Activated T-helper 17 cell treated with anti-CD3 and anti-CD28 coated beads, Interleukin-2, amount 50 U/mL, for 72 hours (primary cell): Measurements from ENCODE around the gene TUBGCP3. TPM values are rescaled to one million over a fixed set of nuclear protein-coding genes. Genes with fewer than 3 reads are reported as not detected.
A peak's percentile ranks its signal among the peaks of the same experiment; 100 is the strongest.
"Not testable (repeated sequence)": the region's sequence is repeated elsewhere in the genome, so short reads cannot be mapped to it uniquely, and the experiment has no call there.

ENCODE experiments used
- ATAC-seq: fragments of 150-1000 bp; cut with Tn5 transposase; replicated peaks from 2 replicates; pipeline ENCODE4 v1.10.0; 2021; ENCODE audit warnings: mild to moderate bottlenecking, moderate library complexity
- H3K27ac Mint-ChIP-seq: one replicate; pipeline ENCODE4 v1.8.0; 2022; ENCODE audit warnings: mixed read lengths
- H3K27me3 Mint-ChIP-seq: one replicate; pipeline ENCODE4 v1.8.0; 2022; ENCODE audit warnings: mixed read lengths
- H3K36me3 Mint-ChIP-seq: one replicate; pipeline ENCODE4 v1.8.0; 2022; ENCODE audit warnings: low read depth, mild to moderate bottlenecking, mixed read lengths
- H3K4me1 Mint-ChIP-seq: one replicate; pipeline ENCODE4 v1.8.0; 2022; ENCODE audit warnings: mixed read lengths
- H3K4me3 Mint-ChIP-seq: one replicate; pipeline ENCODE4 v1.8.0; 2022; ENCODE audit warnings: mild to moderate bottlenecking, mixed read lengths
- H3K9me3 Mint-ChIP-seq: one replicate; pipeline ENCODE4 v1.8.0; 2022; ENCODE audit warnings: mixed read lengths
- total RNA-seq, 2 donors: library from RNA; stranded (reverse); gene quantifications; one replicate each; pipeline ENCODE4 v1.2.3, GENCODE V29; 2022

Gene TUBGCP3, protein sequence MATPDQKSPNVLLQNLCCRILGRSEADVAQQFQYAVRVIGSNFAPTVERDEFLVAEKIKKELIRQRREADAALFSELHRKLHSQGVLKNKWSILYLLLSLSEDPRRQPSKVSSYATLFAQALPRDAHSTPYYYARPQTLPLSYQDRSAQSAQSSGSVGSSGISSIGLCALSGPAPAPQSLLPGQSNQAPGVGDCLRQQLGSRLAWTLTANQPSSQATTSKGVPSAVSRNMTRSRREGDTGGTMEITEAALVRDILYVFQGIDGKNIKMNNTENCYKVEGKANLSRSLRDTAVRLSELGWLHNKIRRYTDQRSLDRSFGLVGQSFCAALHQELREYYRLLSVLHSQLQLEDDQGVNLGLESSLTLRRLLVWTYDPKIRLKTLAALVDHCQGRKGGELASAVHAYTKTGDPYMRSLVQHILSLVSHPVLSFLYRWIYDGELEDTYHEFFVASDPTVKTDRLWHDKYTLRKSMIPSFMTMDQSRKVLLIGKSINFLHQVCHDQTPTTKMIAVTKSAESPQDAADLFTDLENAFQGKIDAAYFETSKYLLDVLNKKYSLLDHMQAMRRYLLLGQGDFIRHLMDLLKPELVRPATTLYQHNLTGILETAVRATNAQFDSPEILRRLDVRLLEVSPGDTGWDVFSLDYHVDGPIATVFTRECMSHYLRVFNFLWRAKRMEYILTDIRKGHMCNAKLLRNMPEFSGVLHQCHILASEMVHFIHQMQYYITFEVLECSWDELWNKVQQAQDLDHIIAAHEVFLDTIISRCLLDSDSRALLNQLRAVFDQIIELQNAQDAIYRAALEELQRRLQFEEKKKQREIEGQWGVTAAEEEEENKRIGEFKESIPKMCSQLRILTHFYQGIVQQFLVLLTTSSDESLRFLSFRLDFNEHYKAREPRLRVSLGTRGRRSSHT
- 10 to 100 TPM; 31.3 to 46.4 TPM for total RNA-seq

DNA sequence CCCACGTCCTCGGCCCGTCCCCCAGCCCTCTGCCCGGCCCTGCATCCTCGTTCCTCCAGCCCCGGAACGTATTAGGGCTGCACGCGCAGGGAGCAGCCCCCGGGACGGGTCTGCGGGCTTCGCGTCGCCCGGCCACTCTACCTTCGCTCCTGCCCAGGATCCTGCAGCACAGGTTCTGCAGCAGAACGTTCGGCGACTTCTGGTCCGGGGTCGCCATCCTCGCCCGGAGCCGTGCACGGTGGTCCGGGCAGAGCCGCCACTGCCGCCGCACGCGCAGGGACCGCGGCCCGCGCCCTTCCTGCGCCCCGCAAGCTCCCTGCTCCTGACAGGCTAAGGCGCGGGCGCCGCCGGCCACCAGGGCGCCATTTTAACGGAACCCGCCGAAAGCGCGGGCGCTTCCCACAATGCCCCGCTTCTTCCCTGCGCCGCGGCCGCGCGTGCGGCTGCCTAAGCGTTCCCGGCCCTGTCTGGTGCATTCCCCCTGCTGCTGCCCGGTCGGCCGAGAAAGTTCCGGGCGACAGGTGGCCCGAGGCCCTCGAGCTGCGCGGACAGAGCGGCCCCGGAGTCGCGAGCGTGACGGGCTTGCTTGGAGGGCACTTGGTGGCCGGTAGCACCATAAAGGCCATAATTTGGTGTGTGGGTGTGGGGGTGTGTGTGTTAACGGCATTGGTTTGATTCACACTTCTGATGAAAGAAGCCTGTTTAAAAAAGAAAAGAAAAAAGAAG lies at the start of gene TUBGCP3:
TUBGCP3 (minus strand) TSS at position 390 of the 726 bp plus-strand sequence; CDS start at position 217, 173 bp downstream.
- Mint-ChIP-seq H3K27me3 (no peaks in the 10 kb centered on the region), H3K4me1 (peaks cover 16% of the 10 kb centered on the region), H3K27ac (peak within 1 kb of the TSS; percentile 95), H3K4me3 (peak within 1 kb of the TSS; percentile 97), H3K9me3 (no peaks in the 10 kb centered on the region), H3K36me3 (no peaks in the 10 kb centered on the region)
- peak; percentile 82 for ATAC-seq

DNA sequence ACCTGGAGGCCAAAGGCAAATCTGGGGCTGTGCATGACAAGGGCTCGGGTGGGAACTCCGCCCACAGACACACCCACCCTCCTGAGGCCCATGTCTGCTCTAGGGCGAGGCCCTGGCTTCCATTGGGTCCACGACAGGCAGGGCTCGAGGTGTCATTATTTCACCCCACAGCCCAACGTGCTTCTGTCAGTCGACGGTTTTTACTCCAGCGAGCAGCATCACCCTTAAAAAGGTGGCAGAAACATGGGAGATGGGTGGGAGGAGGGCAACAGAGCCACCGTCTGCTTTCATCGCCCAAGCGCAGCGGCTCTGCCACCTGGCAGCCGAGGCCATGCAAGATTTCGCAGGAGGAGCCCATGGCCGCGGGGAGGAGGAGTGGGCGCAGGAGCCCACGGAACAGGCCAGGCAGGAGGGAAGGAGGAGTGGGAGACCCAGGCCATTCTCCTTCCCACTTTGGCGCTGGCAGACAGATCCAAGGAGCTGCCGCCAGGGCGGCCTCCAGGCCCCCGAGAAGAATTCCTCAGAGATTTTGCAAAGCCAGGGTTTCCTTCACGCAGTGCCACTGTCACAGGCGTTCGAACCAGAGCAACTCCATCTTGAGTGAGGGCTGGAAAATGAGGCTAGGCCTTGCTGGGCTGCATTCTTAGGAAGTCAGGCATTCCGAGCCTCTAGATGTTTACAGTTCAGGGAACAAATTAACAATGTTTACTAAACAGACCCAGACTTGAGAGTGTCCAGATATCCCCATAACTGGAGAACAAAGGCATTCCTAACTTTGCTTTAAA lies 49.3 kb upstream of the TUBGCP3 start:
- no peaks in the 10 kb centered on the region for H3K36me3 Mint-ChIP-seq
- H3K27me3 Mint-ChIP-seq = peaks cover 27% of the 10 kb centered on the region
- no peak overlapping the region for H3K27ac Mint-ChIP-seq
- no peak overlapping the region for H3K4me3 Mint-ChIP-seq
- H3K4me1 Mint-ChIP-seq = no peaks in the 10 kb centered on the region
- ATAC-seq = no peak
- H3K9me3 Mint-ChIP-seq = no peaks in the 10 kb centered on the region

DNA sequence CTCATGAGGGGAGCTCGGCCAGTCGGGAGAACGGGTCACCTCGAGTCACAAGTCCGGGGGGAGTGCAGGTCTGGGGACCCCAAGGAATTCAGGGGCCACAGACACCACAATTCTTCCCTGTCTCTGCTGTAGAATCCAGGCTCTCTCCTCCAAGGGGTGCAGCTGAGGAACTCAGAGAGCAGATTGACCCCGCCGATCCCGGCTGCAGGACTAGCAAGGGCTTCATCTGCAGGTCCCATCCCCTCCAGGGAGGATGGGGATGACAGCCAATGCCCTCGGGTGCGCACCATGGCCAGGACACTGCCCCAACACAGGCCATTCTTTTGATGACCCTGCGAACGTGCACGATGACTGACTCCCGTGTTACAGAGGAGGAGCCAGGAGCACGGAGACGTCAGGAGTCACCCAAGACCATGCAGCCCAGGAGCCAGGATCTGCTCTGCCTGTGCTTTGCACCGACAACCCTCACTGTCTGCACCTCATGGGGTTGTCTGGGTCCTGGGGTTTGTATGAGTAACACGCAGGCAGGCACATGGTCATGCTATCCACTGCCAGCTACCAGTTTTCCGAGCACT lies 48.5 kb upstream of the TUBGCP3 start:
- no peak for ATAC-seq
- Mint-ChIP-seq H3K9me3 (no peaks in the 10 kb centered on the region), H3K4me3 (no peak overlapping the region), H3K27me3 (peaks cover 25% of the 10 kb centered on the region), H3K4me1 (no peaks in the 10 kb centered on the region), H3K36me3 (no peaks in the 10 kb centered on the region), H3K27ac (no peak overlapping the region)

DNA sequence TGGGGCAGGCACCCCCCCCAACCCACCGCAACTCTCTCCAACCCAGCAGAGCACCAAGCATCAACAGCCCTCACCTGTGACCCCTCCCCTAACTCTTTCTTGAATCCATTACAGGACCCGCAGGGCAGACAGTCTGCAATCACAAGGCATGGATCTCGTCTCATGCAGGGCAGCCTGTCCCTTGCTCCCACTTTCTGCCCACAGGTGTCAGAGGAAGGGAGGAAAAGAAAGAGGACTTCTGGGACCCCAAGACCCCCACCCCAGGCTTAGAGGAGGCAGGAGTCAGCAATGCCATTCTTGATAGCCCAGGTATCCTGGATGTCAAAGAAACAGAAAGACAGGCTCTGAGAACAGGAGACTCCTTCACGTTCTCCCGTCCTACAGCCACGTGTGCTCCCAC lies 47.4 kb upstream of the TUBGCP3 start:
- no peaks in the 10 kb centered on the region for H3K9me3 Mint-ChIP-seq
- H3K4me1 Mint-ChIP-seq = no peaks in the 10 kb centered on the region
- no peak for ATAC-seq
- H3K27me3 Mint-ChIP-seq = peaks cover 26% of the 10 kb centered on the region
- no peak overlapping the region for H3K27ac Mint-ChIP-seq
- H3K4me3 Mint-ChIP-seq = no peak overlapping the region
- no peaks in the 10 kb centered on the region for H3K36me3 Mint-ChIP-seq

DNA sequence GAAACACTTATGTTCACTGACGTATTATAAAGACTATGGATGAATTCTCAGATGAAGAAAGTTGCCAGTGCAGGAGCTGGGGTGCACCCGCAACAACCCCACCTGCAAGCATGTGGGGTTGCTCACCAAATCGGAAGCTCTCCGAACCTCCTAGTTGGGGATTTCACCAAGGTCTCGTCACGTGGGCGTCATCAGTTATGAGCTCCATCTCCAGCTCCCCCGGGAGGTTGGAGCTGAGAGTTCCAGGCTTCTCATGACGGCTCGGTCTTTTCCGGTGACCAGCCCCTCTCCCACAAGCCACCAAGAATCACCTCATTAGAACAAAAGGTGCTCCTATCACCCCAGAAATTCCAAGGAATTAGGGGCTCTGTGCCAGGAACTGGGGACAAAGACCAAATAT lies 46.1 kb upstream of the TUBGCP3 start:
- no peak overlapping the region for H3K4me3 Mint-ChIP-seq
- no peaks in the 10 kb centered on the region for H3K9me3 Mint-ChIP-seq
- no peaks in the 10 kb centered on the region for H3K36me3 Mint-ChIP-seq

DNA sequence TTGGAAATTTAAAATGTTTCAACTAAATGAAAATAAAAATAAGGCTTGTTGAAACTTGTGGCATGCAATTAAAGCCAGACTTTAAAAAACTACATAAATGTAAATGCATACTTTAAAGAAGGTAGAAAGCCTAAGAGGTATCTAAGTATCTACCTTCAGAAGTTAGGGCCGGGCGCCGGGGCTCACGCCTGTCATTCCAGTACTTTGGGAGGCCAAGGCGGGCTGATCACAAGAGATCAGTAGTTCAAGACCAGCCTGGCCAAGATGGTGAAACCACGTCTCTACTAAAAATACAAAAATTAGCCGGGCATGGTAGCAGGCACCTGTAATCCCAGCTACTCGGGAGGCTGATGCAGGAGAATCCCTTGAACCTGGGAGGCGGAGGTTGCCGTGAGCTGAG lies 42.3 kb upstream of the TUBGCP3 start:
- H3K4me3 Mint-ChIP-seq, H3K9me3 Mint-ChIP-seq, H3K4me1 Mint-ChIP-seq, ATAC-seq, H3K36me3 Mint-ChIP-seq, H3K27ac Mint-ChIP-seq: not testable (repeated sequence)
- H3K27me3 Mint-ChIP-seq = peaks cover 15% of the 10 kb centered on the region

More for the DNA sequence above, 46.1 kb upstream of the TUBGCP3 start:
- H3K4me1 Mint-ChIP-seq = no peaks in the 10 kb centered on the region
- ATAC-seq = no peak
- no peak overlapping the region for H3K27ac Mint-ChIP-seq
- H3K27me3 Mint-ChIP-seq = peaks cover 21% of the 10 kb centered on the region

DNA sequence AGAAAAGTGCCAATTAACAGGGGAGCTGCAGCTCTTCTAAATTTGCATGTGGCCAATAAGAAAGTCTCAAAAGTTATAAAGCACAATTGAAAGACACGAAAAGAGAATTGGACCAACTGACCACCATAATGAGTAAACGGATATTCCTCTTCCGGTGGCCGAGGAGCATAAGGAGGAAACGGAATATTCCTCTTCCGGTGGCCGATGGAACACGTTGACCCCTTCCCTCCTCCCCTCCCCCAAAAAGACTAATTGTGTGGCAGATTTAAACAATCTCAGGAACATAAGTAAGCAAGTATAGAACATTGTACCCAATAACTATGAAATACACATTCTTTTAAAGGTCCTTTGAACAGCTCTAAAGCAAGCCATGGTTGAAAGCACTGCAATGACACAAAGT lies 41.2 kb upstream of the TUBGCP3 start:
- no peaks in the 10 kb centered on the region for H3K4me1 Mint-ChIP-seq
- no peaks in the 10 kb centered on the region for H3K36me3 Mint-ChIP-seq
- H3K9me3 Mint-ChIP-seq = no peaks in the 10 kb centered on the region
- H3K27me3 Mint-ChIP-seq = peaks cover 11% of the 10 kb centered on the region
- H3K4me3 Mint-ChIP-seq = no peak overlapping the region
- ATAC-seq = no peak
- H3K27ac Mint-ChIP-seq = no peak overlapping the region

DNA sequence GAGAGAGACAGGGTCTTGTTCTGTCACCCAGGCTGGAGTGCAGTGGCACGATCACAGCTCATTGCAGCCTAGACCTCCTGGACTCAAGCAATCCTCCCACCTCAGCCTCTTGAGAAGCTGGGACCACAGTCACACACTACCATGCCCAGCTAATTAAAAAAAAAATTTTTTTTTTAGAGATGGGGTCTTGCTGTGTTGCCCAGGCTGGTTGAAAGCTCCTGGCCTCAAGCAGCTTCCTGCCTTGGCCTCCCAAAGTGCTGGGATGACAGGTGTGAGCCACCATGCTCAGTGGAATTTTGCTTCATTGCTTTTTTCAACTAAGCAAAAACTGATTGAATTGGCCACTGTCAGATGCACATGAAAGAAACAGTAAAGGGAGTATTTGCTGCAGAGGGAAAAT lies 39.7 kb upstream of the TUBGCP3 start:
- peaks cover 15% of the 10 kb centered on the region for H3K27me3 Mint-ChIP-seq
- not testable (repeated sequence) for H3K36me3 Mint-ChIP-seq, H3K4me3 Mint-ChIP-seq, H3K4me1 Mint-ChIP-seq, H3K27ac Mint-ChIP-seq, ATAC-seq, H3K9me3 Mint-ChIP-seq

DNA sequence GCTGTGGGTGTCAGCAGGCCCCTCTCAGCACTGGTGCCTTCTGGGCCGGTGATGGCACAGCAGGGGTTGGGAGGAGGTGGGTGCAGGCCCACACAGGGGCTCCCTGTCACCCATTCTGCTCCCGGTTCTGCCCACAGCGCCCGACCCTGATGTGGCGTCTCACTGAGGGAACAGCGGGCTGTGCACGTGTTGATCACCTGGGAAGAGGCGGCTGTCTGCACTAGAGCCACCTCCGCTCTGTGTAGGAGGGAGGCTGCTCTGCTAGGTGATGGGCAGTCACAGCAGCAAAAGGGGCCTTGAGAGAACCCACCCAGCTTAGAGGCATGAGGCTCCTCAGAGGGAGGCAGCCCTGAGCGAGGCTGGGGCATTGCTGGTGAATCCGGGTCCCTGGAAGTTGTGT lies 39.2 kb upstream of the TUBGCP3 start:
- ATAC-seq = no peak
- no peaks in the 10 kb centered on the region for H3K9me3 Mint-ChIP-seq
- H3K27ac Mint-ChIP-seq = no peak overlapping the region
- H3K36me3 Mint-ChIP-seq = no peaks in the 10 kb centered on the region
- no peak overlapping the region for H3K4me3 Mint-ChIP-seq
- H3K4me1 Mint-ChIP-seq = no peaks in the 10 kb centered on the region
- peaks cover 18% of the 10 kb centered on the region for H3K27me3 Mint-ChIP-seq

DNA sequence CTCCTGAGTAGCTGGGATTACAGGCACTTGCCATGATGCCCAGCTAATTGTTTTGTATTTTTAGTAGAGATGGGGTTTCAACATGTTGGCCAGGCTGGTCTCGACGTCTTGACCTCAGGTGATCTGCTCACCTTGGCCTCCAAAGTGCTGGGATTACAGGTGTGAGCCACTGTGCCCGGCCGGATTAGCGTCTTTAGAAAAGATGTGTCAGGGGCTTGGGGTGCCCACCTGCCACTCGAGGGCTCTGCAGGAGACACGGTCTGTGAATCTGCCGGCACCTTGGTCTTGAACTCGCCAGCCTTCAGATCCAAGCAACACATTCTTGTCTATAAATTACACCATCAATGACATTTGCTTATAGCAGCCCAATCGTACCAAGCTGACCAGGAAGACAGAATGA lies 38.8 kb upstream of the TUBGCP3 start:
- H3K36me3 Mint-ChIP-seq = no peaks in the 10 kb centered on the region
- no peak for ATAC-seq
- H3K9me3 Mint-ChIP-seq = no peaks in the 10 kb centered on the region
- no peaks in the 10 kb centered on the region for H3K4me1 Mint-ChIP-seq
- H3K4me3 Mint-ChIP-seq = no peak overlapping the region
- H3K27ac Mint-ChIP-seq = no peak overlapping the region
- peaks cover 19% of the 10 kb centered on the region for H3K27me3 Mint-ChIP-seq

DNA sequence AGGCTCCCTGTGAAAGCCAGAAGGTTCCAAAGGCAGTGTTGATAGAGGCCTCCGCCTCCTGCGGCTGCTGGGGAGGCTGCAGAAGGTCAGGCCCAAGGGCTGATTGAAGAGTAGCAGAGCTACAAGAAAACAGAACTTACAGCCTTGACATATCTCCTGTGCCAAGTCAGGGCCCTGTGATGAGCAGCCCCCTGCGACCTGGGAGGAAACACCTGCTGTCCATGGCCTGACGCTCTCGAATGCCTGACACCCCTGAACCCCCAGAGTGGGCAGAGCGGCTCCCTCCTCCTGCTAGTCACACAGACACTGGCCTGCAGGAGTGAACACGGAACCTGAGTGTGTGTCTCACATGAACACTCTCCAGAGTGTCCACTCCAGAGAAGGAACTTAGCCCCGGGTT lies 38.2 kb upstream of the TUBGCP3 start:
- no peaks in the 10 kb centered on the region for H3K9me3 Mint-ChIP-seq
- H3K4me1 Mint-ChIP-seq = no peaks in the 10 kb centered on the region
- no peak overlapping the region for H3K27ac Mint-ChIP-seq
- H3K4me3 Mint-ChIP-seq = no peak overlapping the region
- H3K27me3 Mint-ChIP-seq = peaks cover 19% of the 10 kb centered on the region
- ATAC-seq = no peak
- H3K36me3 Mint-ChIP-seq = no peaks in the 10 kb centered on the region

DNA sequence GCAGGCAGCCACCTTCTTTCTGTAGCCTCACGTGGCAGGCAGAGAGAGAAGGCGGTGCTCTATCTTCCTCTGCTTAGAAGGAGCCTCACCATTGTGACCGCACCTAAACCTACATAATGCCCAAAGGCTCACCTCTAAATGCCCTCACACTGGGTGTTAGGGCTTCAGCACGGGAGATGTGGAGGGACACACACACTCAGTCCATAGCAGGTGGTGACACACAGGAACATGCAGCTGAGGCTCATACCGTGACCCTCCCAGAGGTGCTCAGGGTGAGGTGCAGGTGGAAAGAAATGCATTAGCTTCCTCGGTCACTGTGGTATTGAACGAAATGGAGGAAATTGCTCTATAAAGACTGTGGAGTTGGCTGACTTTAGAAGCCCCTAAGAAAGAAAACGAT lies 37.7 kb upstream of the TUBGCP3 start:
- Mint-ChIP-seq H3K4me1 (no peaks in the 10 kb centered on the region), H3K27me3 (peaks cover 19% of the 10 kb centered on the region), H3K27ac (no peak overlapping the region), H3K9me3 (no peaks in the 10 kb centered on the region), H3K36me3 (no peaks in the 10 kb centered on the region), H3K4me3 (no peak overlapping the region)
- no peak for ATAC-seq

DNA sequence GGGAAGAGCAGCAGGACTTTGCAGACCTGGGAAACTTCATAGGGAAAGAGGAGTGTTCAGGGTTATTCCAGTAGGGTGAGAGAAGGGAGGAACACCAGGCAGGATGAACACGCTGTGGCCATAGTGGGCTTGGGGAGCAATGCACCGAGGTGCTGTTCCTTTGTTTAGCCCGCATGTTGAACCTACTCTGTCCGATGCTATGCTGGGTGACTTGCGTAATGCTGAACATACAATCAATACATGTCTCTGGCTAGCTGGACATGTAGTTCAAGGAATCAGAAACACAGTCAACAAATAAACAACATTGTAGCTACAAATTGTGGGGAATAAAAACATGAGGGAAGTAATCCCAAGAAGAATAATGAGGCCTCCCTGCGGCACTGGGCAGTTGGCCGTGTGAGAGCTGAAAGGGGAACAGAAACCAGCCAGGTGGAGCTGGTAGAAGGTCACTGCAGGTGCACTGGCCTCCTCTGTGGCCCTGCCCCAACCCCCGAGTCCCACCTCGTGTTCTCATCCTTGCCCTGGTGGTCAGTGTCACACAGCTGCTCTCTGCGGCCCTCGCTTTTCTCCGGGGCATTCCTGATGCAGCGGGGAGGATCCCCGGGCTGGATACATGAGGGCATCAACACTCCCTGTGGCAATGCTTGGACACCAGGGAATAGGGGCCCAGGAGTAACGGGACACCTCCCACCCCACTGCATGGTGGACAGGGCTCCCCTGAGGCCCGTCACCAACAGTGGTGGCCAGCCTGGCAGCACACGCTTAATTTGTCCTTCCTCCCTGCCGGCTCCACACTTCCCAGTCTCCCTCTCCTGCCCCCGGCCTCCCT lies 36.9 kb upstream of the TUBGCP3 start:
- Mint-ChIP-seq H3K27me3 (peaks cover 19% of the 10 kb centered on the region), H3K9me3 (no peaks in the 10 kb centered on the region), H3K4me3 (no peak overlapping the region), H3K36me3 (no peaks in the 10 kb centered on the region), H3K27ac (no peak overlapping the region), H3K4me1 (no peaks in the 10 kb centered on the region)
- no peak for ATAC-seq
